ENCODE data around the gene IGFBP2.

IGFBP2 gene

DNA sequence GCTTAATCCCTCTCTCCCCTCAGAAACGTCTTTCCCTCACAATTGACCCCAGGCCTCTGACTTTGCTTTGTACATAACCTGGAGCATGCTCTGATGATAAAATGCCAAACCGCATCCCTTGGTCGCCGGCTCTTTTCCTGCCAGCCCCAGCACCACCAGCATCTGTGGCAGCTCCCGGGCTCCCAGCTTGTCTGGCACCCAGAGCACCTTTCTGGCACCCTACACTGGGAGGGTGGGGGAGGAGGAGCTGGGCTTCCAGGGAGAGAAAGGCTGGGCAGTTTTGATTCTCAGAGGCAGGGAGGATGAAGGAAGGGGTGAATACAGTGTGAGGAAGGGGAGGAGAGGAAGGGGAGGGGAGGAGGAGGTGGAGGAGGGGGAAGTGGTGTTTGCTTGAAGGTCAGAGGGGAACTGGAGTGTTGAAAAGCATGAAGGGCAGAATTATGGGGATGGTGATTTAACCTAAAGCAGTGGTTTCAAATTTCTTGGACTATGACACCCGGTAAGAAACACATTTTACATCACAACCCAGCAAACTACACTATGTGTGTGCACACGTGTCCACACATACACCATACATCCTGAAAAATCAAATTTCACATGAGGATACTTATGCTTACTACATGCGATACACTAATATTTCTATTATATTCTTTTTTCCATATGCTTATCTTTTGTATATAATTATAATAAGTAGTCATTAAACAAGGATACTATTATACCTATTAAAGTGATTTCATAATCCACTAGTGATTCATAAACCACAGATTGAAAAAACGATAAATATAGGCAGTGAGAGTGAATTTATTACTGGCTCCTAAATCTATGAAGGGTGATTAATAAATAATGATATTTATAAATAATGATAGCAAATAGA, 30.0 kb upstream of the IGFBP2 start:
- TF ChIP-seq GATA1 (IDR thresholded peaks at IDR 0.05; ENCODE audit: low read depth, low read length) (no peak), POLR2A (IDR thresholded peaks at IDR 0.05; ENCODE audit: low read length) (no peak)
- DNase-seq: no peak

DNA sequence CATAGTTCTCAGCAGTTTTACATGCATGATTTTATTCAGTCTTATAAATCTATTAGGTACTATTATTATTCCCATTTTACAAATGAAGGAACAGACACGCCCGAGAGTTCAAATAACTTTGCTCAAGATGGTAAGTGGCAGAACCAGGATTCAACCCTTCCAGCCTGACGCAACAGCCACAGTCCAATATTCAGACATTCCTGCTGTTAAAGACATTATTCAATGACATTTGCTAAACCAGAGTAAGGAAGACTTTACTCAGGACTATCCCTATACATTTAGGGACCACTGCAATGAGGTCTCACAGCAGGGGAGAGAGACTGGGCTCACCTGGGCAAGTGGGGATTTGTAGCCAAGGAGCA, 29.4 kb upstream of the IGFBP2 start:
- no peak for DNase-seq

DNA sequence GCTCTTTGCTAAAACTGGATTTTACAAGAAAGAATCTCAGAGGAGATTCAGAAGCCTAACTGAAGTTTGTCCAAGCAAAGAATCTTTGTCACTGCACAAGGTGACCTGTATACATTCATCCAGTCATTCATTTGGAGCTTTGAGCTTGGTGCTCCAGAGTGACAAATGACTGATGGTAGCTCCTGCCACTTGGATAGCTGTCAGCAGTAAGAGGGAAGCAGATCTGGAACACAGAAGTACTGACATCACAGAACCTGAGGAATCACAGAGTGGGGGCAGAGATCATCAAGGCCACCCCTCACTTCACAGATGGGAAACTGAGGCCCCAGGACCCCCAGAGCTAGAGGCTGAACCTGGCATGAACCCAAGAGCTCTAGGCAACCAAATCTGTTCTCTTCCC, 28.8 kb upstream of the IGFBP2 start:
- DNase-seq: no peak
- no peak for TF ChIP-seq POLR2A (IDR thresholded peaks at IDR 0.05; ENCODE audit: low read length)
- no peak for TF ChIP-seq GATA1 (IDR thresholded peaks at IDR 0.05; ENCODE audit: low read depth, low read length)

More for the DNA sequence above, 29.4 kb upstream of the IGFBP2 start:
- TF ChIP-seq GATA1 (IDR thresholded peaks at IDR 0.05; ENCODE audit: low read depth, low read length) (no peak), POLR2A (IDR thresholded peaks at IDR 0.05; ENCODE audit: low read length) (no peak)

DNA sequence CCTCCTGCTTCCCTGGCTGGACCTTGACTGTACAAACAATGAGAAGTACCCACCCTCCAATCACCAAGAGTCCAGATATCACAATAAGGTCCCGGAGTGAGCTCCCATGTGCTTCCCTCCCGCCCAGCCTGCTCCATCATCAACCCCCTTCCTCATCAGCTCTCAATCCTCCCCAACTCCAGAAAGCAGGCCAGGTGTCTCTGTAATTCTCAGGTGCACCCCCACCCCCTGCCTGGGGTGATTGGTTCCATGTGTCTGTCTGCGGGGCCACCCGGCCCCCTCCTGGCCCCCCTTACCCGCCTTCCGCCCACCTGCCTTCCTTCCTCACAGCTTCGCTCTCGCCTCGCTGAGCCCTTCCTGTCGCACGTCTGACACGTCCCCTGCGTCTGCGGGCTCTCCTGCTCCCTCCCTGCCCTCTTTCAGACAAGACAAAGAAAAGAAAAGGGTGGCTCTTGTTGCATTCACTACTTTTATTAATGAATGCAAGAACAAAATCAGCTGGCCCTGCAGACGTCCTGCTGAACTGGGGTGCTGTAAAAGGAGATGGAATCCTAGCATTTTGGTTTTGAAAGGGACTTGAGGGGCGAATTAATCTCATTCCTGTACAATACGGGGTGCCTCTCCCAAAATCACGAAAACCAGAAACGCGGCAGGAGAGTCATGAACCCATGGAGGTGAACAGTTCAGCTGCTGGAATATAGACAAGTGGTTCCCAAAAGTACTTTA, 26.5 kb upstream of the IGFBP2 start:
- no peak for TF ChIP-seq POLR2A (IDR thresholded peaks at IDR 0.05; ENCODE audit: low read length)
- TF ChIP-seq GATA1 (IDR thresholded peaks at IDR 0.05; ENCODE audit: low read depth, low read length): no peak
- DNase-seq: no peak

DNA sequence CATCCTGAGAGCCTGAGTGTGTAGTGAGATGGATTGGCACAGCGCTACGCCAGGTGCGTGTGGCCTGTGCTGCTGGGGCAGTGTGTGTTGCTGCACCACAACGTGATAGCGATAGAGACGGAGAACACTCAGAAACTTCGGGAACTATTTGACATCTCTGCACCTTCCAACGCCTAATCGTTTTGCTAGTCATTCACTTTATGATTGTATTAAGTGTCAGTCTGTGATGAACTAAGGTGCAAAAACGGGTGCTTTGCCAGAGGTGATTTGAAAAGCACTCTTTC, 26.0 kb upstream of the IGFBP2 start:
- DNase-seq: no peak
- TF ChIP-seq GATA1 (IDR thresholded peaks at IDR 0.05; ENCODE audit: low read depth, low read length) (no peak), POLR2A (IDR thresholded peaks at IDR 0.05; ENCODE audit: low read length) (no peak)

DNA sequence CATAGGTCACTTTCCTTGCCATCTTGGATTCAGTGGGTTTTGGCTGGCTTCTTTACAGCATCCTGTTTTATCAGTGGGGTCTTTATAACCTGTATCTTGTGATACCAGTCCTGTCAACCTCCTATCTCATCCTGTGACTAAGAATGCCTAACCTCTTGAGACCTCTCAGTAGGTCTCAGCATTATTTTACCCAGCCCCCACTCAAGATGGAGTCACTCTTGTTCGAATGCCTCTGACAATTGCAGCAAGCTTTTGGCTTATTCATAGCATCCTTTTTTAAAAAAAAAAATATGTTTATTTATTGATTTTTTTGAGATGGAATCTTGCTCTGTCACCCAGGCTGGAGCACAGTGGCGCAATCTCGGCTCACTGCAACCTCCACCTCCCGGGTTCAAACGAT, 24.7 kb upstream of the IGFBP2 start:
- DNase-seq: no peak
- TF ChIP-seq GATA1 (IDR thresholded peaks at IDR 0.05; ENCODE audit: low read depth, low read length) (no peak), POLR2A (IDR thresholded peaks at IDR 0.05; ENCODE audit: low read length) (no peak)

DNA sequence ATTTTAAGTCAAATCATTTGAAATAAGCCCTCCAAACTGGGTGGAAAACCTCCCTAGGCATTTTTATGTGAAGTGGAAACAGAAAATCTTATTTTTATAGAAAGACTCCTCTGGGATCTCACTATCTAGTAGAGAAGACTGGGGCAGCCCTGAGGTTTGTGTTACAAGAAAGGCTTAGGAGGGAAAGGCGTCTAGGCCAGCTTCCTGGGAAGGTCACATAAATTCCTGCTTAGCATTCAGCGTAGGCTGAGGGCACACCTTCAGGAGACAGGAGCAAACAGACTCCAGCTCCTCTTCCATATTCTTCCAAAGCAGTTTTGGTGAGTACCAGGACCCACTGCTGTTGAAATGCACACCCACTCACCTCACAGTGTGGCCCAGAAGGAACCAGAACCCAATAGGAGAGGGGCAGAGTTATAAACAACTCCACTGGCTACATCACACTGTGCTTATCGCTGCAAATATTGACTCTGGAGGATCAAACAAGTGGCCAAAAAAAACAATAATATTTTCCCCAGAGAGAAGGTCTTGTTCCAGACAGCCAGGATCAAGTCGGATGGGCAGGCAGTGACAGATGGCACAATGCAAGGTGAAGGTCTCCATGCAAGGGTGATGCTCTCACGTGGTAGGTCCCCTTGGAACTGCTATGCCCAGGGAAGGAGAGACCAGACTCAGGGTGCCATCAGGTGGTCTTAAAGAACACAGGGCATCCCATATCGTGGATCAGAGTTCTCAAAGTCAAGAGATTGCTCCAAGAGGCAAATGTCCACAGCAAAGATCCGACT, 17.7 kb upstream of the IGFBP2 start:
- DNase-seq: no peak
- TF ChIP-seq GATA1 (IDR thresholded peaks at IDR 0.05; ENCODE audit: low read depth, low read length): no peak
- TF ChIP-seq POLR2A (IDR thresholded peaks at IDR 0.05; ENCODE audit: low read length): no peak

DNA sequence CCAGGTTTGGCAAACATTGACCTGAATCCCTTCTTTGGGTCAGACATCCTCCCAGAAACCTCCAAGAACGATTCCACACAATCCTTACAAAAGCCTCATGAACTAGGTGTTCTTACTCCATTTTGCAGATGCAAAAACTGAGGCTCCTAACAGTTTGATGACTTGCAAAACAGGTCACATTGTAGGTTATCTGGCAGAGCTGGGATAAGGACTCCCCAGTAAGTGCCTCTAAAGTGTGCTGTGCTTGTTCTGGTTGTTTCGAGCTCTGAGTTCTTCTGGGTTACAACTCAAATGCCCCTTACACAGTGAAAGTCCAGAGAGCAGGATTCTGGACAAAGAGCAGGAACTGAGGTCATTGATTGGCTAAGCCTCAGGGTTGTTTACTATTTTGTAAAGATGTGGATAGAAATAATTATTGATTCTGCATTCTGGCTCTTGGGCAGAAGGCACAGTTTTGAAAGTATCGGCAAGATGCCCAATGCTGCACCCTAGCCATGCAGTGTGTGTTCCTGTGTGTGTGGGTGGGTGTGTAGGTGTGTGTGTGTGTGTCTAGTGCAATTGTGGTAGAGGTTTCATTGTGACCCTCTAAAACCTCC, 17.0 kb upstream of the IGFBP2 start:
- no peak for TF ChIP-seq GATA1 (IDR thresholded peaks at IDR 0.05; ENCODE audit: low read depth, low read length)
- no peak for TF ChIP-seq POLR2A (IDR thresholded peaks at IDR 0.05; ENCODE audit: low read length)
- no peak for DNase-seq

DNA sequence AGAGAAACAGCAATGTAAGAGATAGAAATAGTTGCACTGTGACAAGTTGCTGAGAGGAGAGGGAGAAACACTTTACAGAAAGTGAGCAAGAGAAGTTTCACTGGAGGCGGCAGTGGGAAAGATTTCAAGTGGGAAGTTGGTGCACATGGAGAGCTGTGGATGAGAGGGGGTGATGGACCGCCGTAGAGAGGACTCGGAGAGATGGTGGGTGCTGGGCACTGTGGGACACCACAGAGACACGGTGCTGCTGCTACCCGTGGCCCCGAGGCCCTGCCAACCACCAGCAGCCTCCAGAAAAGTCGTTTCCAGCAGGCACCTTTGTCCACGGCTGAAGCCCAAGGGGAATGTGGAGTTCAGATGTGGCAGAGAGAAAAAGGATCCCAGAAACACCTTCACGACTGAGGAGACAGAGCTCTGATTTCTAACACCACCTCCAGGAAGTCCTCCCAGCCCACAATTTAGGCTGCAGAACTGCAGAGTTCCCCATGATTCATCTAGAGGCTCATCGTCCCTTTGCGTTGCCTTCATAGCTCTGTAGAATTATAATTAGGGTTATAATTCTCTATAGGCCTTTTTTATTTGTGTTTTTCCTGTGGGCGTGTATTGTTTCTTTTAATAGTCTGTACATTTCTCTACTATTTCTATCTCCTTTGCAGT, 15.9 kb upstream of the IGFBP2 start:
- DNase-seq: no peak
- TF ChIP-seq POLR2A (IDR thresholded peaks at IDR 0.05; ENCODE audit: low read length) (no peak), GATA1 (IDR thresholded peaks at IDR 0.05; ENCODE audit: low read depth, low read length) (no peak)

DNA sequence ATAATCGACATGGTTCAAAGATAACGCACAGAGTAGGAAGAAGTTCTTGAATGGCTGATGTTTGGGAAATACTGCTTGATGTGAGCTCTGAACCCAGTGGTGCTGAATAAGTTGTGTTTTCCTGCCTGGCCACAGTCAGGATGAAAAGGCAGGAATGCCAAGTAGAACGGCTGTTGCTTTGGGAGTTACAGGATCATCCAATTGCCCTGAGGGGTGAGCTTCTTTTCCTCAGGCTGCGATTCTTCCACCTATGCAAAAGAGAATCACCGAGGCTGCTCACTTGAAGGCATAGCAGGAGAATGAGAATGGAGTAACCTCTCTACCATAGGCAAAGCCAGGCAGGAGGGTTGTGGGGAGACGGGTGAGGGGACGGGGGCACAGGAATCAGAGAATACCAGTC, 14.4 kb upstream of the IGFBP2 start:
- no peak for DNase-seq
- TF ChIP-seq GATA1 (IDR thresholded peaks at IDR 0.05; ENCODE audit: low read depth, low read length) (no peak), POLR2A (IDR thresholded peaks at IDR 0.05; ENCODE audit: low read length) (no peak)

DNA sequence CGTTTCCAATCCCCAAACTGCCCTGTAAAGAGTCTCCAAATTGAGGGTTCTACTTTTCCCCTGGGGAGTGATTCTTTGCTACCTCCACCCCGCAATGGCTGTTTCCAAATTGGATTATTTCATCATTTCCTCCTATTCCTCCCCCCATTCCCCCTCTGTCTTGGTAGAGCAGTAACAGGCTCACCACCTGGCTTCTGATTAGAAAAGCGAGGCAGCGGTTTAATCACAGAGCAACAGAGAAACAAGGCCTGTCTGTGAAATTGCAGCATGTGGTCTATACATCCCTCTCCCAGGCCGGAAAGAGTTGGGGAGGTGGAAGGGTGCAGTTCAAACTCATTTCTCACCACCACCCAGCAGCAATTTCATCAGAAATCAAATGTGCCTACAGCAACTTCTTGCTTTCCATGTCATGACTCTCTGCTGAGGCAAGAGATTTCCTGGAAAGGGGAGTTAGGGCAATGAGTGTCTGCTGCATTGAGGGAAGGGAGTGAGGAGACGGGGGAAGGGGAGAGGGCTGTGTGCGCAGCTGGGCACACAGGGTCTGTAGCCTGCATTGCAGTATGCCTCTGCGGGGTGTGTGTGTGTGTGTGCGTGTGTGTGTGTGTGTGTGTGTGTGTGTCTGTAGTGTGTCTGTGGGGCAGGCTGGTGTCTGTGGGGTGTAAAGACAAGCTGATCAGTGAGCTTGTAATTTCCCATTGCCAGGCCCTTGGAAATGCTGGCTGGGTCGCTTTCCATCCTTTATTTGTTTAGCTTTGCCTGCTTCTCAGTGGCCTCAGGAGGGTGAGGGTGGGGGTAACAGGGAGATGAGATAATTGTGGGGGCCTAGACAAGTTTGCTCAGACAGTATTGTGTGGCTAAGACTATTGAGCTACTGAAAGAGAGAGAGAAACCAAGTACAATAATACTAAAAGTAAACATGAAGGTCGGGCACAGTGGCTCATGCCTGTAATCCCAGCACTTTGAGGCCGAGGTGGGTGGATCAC, 13.5 kb upstream of the IGFBP2 start:
- no peak for DNase-seq
- TF ChIP-seq POLR2A (IDR thresholded peaks at IDR 0.05; ENCODE audit: low read length): no peak
- TF ChIP-seq GATA1 (IDR thresholded peaks at IDR 0.05; ENCODE audit: low read depth, low read length): no peak

DNA sequence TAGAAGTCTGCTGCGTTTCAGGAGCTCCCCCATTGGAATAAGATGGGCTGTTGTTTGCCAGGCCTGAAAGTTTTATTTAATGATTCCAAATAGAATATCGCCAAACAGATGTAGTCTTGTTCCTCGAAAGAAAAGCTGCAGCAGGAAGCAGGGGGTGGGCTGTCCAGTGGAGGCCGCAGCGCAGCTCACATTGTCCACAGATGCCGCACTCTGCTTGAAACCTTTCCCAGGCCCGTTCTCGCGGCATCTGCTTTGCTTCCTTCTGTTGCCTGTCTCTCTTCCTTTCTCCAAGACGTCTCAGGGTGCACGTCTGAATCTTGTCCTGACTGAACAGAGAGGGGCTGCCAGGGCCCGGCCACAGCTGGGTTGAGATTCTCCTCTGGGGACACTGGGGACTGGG, 12.4 kb upstream of the IGFBP2 start:
- no peak for TF ChIP-seq POLR2A (IDR thresholded peaks at IDR 0.05; ENCODE audit: low read length)
- no peak for TF ChIP-seq GATA1 (IDR thresholded peaks at IDR 0.05; ENCODE audit: low read depth, low read length)
- no peak for DNase-seq
